GM12878 (cell line): Measurements from ENCODE around the gene HK1. TPM values are rescaled to one million over a fixed set of nuclear protein-coding genes. Genes with fewer than 3 reads are reported as not detected.

Source experiments
- CHD1 ChIP-seq: IDR thresholded peaks from 2 replicates; pipeline ENCODE4 v1.6.1; 2012; ENCODE audit warnings: low read depth, low read length, improper control_type of control experiment
- CREM ChIP-seq: IDR thresholded peaks from 2 replicates; pipeline ENCODE4 v1.6.1; 2014; ENCODE audit warnings: antibody characterized with exemption, low read depth
- EZH2 ChIP-seq: IDR thresholded peaks from 2 replicates; pipeline ENCODE4 v1.6.1; 2012; ENCODE audit warnings: low read depth, mild to moderate bottlenecking, control low read depth, inconsistent platforms, low read length, borderline replicate concordance; ENCODE audit not compliant: control insufficient read depth
- HDAC2 ChIP-seq: fragments of 200-600 bp; sonication (generic); IDR thresholded peaks from 2 replicates; pipeline ENCODE4 v1.6.1; 2017
- HDAC6 ChIP-seq: fragments of 200-600 bp; sonication (generic); IDR thresholded peaks from one replicate; pipeline ENCODE4 v1.8.0; 2017; ENCODE audit warnings: antibody characterized with exemption; ENCODE audit not compliant: unreplicated experiment
- HDGF ChIP-seq: fragments of 450-650 bp; IDR thresholded peaks from 2 replicates; pipeline ENCODE4 v1.6.1; 2016; ENCODE audit warnings: antibody characterized with exemption
- HSF1 ChIP-seq: fragments of 150-350 bp; IDR thresholded peaks from 2 replicates; pipeline ENCODE4 v1.6.1; 2014; ENCODE audit warnings: mild to moderate bottlenecking, low read depth, low read length
- IRF5 ChIP-seq: fragments of 450-650 bp; IDR thresholded peaks from 2 replicates; pipeline ENCODE4 v1.6.1; 2017; ENCODE audit warnings: borderline replicate concordance
- JUNB ChIP-seq: IDR thresholded peaks from 2 replicates; pipeline ENCODE4 v1.6.1; 2016; ENCODE audit warnings: antibody characterized with exemption, mild to moderate bottlenecking
- JUND ChIP-seq: IDR thresholded peaks from 2 replicates; pipeline ENCODE4 v1.6.1; 2012; ENCODE audit warnings: low read depth, mild to moderate bottlenecking, low read length, improper control_type of control experiment, moderate library complexity
- MYB ChIP-seq: fragments of 150-350 bp; IDR thresholded peaks from 2 replicates; pipeline ENCODE4 v1.6.1; 2014; ENCODE audit warnings: mild to moderate bottlenecking, low read depth, low read length, borderline replicate concordance
- NR2C2 ChIP-seq: IDR thresholded peaks from 2 replicates; pipeline ENCODE4 v1.6.1; 2011; ENCODE audit warnings: borderline replicate concordance, low read depth; ENCODE audit not compliant: control insufficient read depth, insufficient read length
- PML ChIP-seq: IDR thresholded peaks from 2 replicates; pipeline ENCODE4 v1.6.1; 2012; ENCODE audit warnings: low read length, inconsistent platforms
- PRDM15 ChIP-seq: fragments of 450-650 bp; formaldehyde crosslinking; IDR thresholded peaks from 2 replicates; pipeline ENCODE4 v1.4.0; 2020; ENCODE audit warnings: mild to moderate bottlenecking, moderate library complexity
- RFX5 ChIP-seq: IDR thresholded peaks from 2 replicates; pipeline ENCODE4 v1.6.1; 2011; ENCODE audit warnings: low read depth, low read length, improper control_type of control experiment
- RUNX3 ChIP-seq: IDR thresholded peaks from 2 replicates; pipeline ENCODE4 v1.6.1; 2012; ENCODE audit warnings: low read length, inconsistent platforms
- SIX5 ChIP-seq: IDR thresholded peaks from 2 replicates; pipeline ENCODE4 v1.6.1; 2011; ENCODE audit warnings: mild to moderate bottlenecking, low read depth, low read length, moderate library complexity; ENCODE audit not compliant: severe bottlenecking
- SKIL ChIP-seq: fragments of 450-650 bp; IDR thresholded peaks from 2 replicates; pipeline ENCODE4 v1.6.1; 2017; ENCODE audit warnings: mild to moderate bottlenecking, low read depth, inconsistent platforms; ENCODE audit not compliant: poor library complexity, severe bottlenecking
- SMARCA5 ChIP-seq: fragments of 450-650 bp; IDR thresholded peaks from 2 replicates; pipeline ENCODE4 v1.6.1; 2017; ENCODE audit warnings: mild to moderate bottlenecking
- SMC3 ChIP-seq: IDR thresholded peaks from 2 replicates; pipeline ENCODE4 v1.6.1; 2011; ENCODE audit warnings: low read length, improper control_type of control experiment, borderline replicate concordance
- USF2 ChIP-seq: IDR thresholded peaks from 2 replicates; pipeline ENCODE4 v1.6.1; 2011; ENCODE audit warnings: low read depth, low read length, improper control_type of control experiment, borderline replicate concordance
- YBX1 ChIP-seq: fragments of 450-650 bp; IDR thresholded peaks from 2 replicates; pipeline ENCODE4 v1.6.1; 2016; ENCODE audit warnings: antibody characterized with exemption
- ZBED1 ChIP-seq: IDR thresholded peaks from 2 replicates; pipeline ENCODE4 v1.6.1; 2016; ENCODE audit warnings: borderline replicate concordance
- ZNF217 ChIP-seq: fragments of 450-650 bp; IDR thresholded peaks from 2 replicates; pipeline ENCODE4 v1.6.1; 2017; ENCODE audit warnings: antibody characterized with exemption, mild to moderate bottlenecking
- polyA plus RNA-seq, 11 experiments: library from polyadenylated mRNA; depleted of rRNA in 4 of 11; unstranded in 6 of 11; stranded (reverse) in 5 of 11; fragments of >200 nt; fragmentation: Nextera tagmentation in 4 of 11; fragmentation: Illumina TruSeq in 1 of 11; extraction: Ambion mirVana in 4 of 11; extraction: Trizol in 1 of 11; gene quantifications; 1 replicate in 1 of 11; 2 replicates in 10 of 11; pipeline versions ENCODE4 v1.2.1 to v1.2.3, GENCODE V29; 2011 to 2016; ENCODE audit warnings: inconsistent platforms in 2 of 11, missing spikeins in 2 of 11, low read depth in 1 of 11
- total RNA-seq, 4 experiments: library from RNA; depleted of rRNA in 3 of 4; stranded (reverse); fragments of >200 nt in 3 of 4; fragmentation: Illumina TruSeq in 1 of 4; extraction: Trizol in 1 of 4; gene quantifications; 2 replicates each; pipeline versions ENCODE4 v1.2.1 to v1.2.3, GENCODE V29; 2013 to 2021

HK1 gene
- total and polyA plus RNA-seq, 10 of the 15 experiments (the other 5 are each of a cell fraction or from before 2014, with no cell fraction given): 3.4 to 77.3 (median 46.6) TPM

- TF ChIP-seq CREM (peak; percentile 77), YBX1 (no peak), USF2 (no peak), RFX5 (no peak), SKIL (no peak), CHD1 (no peak), IRF5 (no peak), HSF1 (no peak), PRDM15 (CRISPR knock-in tag) (no peak), SMARCA5 (no peak), MYB (no peak), HDAC2 (no peak), SMC3 (no peak), RUNX3 (no peak), ZNF217 (no peak), NR2C2 (no peak), PML (peak; percentile 4; the same call in 1 of the 2 replicates), JUND (no peak), JUNB (peak; percentile 44; the same call in 1 of the 2 replicates), EZH2 (no peak), ZBED1 (no peak), HDGF (no peak), SIX5 (no peak), HDAC6 (no peak)
Observed at GRCh38 chr10:69317175-69317604, 38.9 kb downstream of the HK1 start (continued).
